ENCODE data around the gene PRDM15.

GRCh38 chr21:41765973-41766882 lies 112.9 kb downstream of the PRDM15 start:
- TF ChIP-seq CTCF (IDR thresholded peaks at IDR 0.05) (no peak), POLR2A (IDR thresholded peaks at IDR 0.05) (no peak)

Measured in esophagus squamous epithelium (tissue), 4 donors.